ENCODE results near the gene DIPK2A. TPM values are rescaled to one million over a fixed set of nuclear protein-coding genes. Genes with fewer than 3 reads are reported as not detected.

Gene DIPK2A
- total RNA-seq, 2 experiments from 2014 or later, result 17.5 to 18.2 TPM

- ChIA-PET CTCF (no interaction called here), POLR2A (no interaction called here)
- intact Hi-C loops (cut with DNase I, micrococcal nuclease), result no loop called here
- ATAC-seq (ENCODE audit: poor library complexity) (no peak), DNase-seq (no peak)
- H3K27ac Mint-ChIP-seq, result no peak overlapping the region
- H3K27me3 ChIP-seq (ENCODE audit: control insufficient read depth in 1 of 2, insufficient read depth in 2 of 2, low read length in 2 of 2), result no peaks in the 10 kb centered on the region
- no peak overlapping the region for H3K4me3 ChIP-seq (ENCODE audit: low read length)
- peaks cover 11% of the 10 kb centered on the region for H3K27me3 Mint-ChIP-seq
- no peak overlapping the region for H3K27ac ChIP-seq (ENCODE audit: low read depth in 1 of 2, low read length in 2 of 2)
- peaks cover 0 to 10% of the 10 kb centered on the region in 2 experiments for H3K9me3 ChIP-seq (ENCODE audit: control insufficient read depth in 1 of 2, insufficient read depth in 1 of 2, low read length in 2 of 2)
- H3K9me3 Mint-ChIP-seq, result peaks cover 4% of the 10 kb centered on the region
- no peaks in the 10 kb centered on the region for H3K4me1 ChIP-seq (ENCODE audit: insufficient read depth, low read length)
- no peaks in the 10 kb centered on the region for H3K4me1 Mint-ChIP-seq (ENCODE audit: low read depth)
- no peaks in the 10 kb centered on the region for H3K36me3 ChIP-seq (ENCODE audit: insufficient read depth, low read length)
- TF ChIP-seq CTCF (IDR thresholded peaks at IDR 0.05), result no peak
- H3K4me3 Mint-ChIP-seq, result no peak overlapping the region
- no peaks in the 10 kb centered on the region for H3K36me3 Mint-ChIP-seq (ENCODE audit: low read depth)
Measured at GRCh38 chr3:143955113-143955512, 16.5 kb upstream of the DIPK2A start.

- CTCF ChIA-PET, result interaction anchor here (1.5 to 2.0 kb wide), 2 partner anchors 11 to 15 kb away, joined by 3 to 5 read pairs; partner anchors contain the start of gene DIPK2A
- Mint-ChIP-seq H3K27me3 (peaks cover 14% of the 10 kb centered on the region), H3K4me3 (no peak overlapping the region), H3K36me3 (ENCODE audit: low read depth) (no peaks in the 10 kb centered on the region), H3K9me3 (peaks cover 4% of the 10 kb centered on the region), H3K4me1 (ENCODE audit: low read depth) (no peaks in the 10 kb centered on the region), H3K27ac (no peak overlapping the region)
- intact Hi-C loops (cut with DNase I, micrococcal nuclease), result no loop called here
- Histone ChIP-seq H3K36me3 (ENCODE audit: insufficient read depth, low read length) (no peaks in the 10 kb centered on the region), H3K27me3 (ENCODE audit: control insufficient read depth in 1 of 2, insufficient read depth in 2 of 2, low read length in 2 of 2) (no peaks in the 10 kb centered on the region), H3K4me1 (ENCODE audit: insufficient read depth, low read length) (no peaks in the 10 kb centered on the region), H3K9me3 (ENCODE audit: control insufficient read depth in 1 of 2, insufficient read depth in 1 of 2, low read length in 2 of 2) (peaks cover 0 to 10% of the 10 kb centered on the region in 2 experiments), H3K27ac (ENCODE audit: low read depth in 1 of 2, low read length in 2 of 2) (no peak overlapping the region), H3K4me3 (ENCODE audit: low read length) (no peak overlapping the region)
- TF ChIP-seq CTCF (IDR thresholded peaks at IDR 0.05), result no peak
- POLR2A ChIA-PET, result interaction anchor here (2.8 kb wide), 1 partner anchor 15 kb away, joined by 17 read pairs; the partner anchor contains the start of gene DIPK2A
- ATAC-seq (ENCODE audit: poor library complexity), result no peak
- DNase-seq, result peak in 1 of 14 experiments; percentile 15
Measured at GRCh38 chr3:143956838-143957237, 14.8 kb upstream of the DIPK2A start.

GRCh38 chr3:143957453-143957852 is 14.2 kb upstream of the DIPK2A start:
- H3K27me3 ChIP-seq (ENCODE audit: control insufficient read depth in 1 of 2, insufficient read depth in 2 of 2, low read length in 2 of 2), result no peaks in the 10 kb centered on the region

More at GRCh38 chr3:143957453-143957852, 14.2 kb upstream of the DIPK2A start:
- ATAC-seq (ENCODE audit: poor library complexity), result no peak
- Mint-ChIP-seq H3K4me3 (no peak overlapping the region), H3K4me1 (ENCODE audit: low read depth) (no peaks in the 10 kb centered on the region), H3K9me3 (peaks cover 4% of the 10 kb centered on the region), H3K27me3 (peaks cover 21% of the 10 kb centered on the region), H3K36me3 (ENCODE audit: low read depth) (no peaks in the 10 kb centered on the region), H3K27ac (no peak overlapping the region)
- intact Hi-C loops (cut with DNase I, micrococcal nuclease), result no loop called here
- TF ChIP-seq CTCF (IDR thresholded peaks at IDR 0.05), result no peak
- peak in 1 of 14 experiments; percentile 43 for DNase-seq
- Histone ChIP-seq H3K4me3 (ENCODE audit: low read length) (no peak overlapping the region), H3K36me3 (ENCODE audit: insufficient read depth, low read length) (no peaks in the 10 kb centered on the region), H3K27ac (ENCODE audit: low read depth in 1 of 2, low read length in 2 of 2) (no peak overlapping the region), H3K9me3 (ENCODE audit: control insufficient read depth in 1 of 2, insufficient read depth in 1 of 2, low read length in 2 of 2) (peaks cover 0 to 10% of the 10 kb centered on the region in 2 experiments), H3K4me1 (ENCODE audit: insufficient read depth, low read length) (no peaks in the 10 kb centered on the region)
- CTCF ChIA-PET, result interaction anchor here (1.5 to 2.0 kb wide), 2 partner anchors 10 to 14 kb away, joined by 3 to 5 read pairs; partner anchors contain the start of gene DIPK2A
- POLR2A ChIA-PET, result interaction anchor here (2.8 kb wide), 1 partner anchor 14 kb away, joined by 17 read pairs; the partner anchor contains the start of gene DIPK2A
